Vagina (tissue), 2 donors: ENCODE measurements around the gene TBC1D25. TPM values are rescaled to one million over a fixed set of nuclear protein-coding genes. Genes with fewer than 3 reads are reported as not detected.

Experiments
- DNase-seq, 2 donors: peaks; one replicate each; pipeline ENCODE4 v3.0.0-alpha.2; 2017; ENCODE audit errors: extremely low spot score in 2 of 2
- H3K27ac ChIP-seq: fragments of 200-600 bp; sonication (generic); one replicate; pipeline ENCODE4 v1.5.1; 2019
- H3K27me3 ChIP-seq: fragments of 200-600 bp; sonication (generic); one replicate; pipeline ENCODE4 v1.5.1; 2019
- H3K36me3 ChIP-seq, 2 donors: fragments of 200-600 bp; sonication (generic); one replicate each; pipeline ENCODE4 v1.5.1; 2017 to 2019
- H3K4me1 ChIP-seq: fragments of 200-600 bp; sonication (generic); one replicate; pipeline ENCODE4 v1.5.1; 2019
- H3K4me3 ChIP-seq, 2 donors: fragments of 200-600 bp; sonication (generic); 1 replicate in 1 of 2; 2 replicates in 1 of 2; pipeline ENCODE4 v1.5.1; 2016 to 2019
- H3K9me3 ChIP-seq: fragments of 200-600 bp; sonication (generic); one replicate; pipeline ENCODE4 v1.5.1; 2019
- POLR2A ChIP-seq, 2 donors: fragments of 450-650 bp; IDR thresholded peaks; one replicate each; pipeline ENCODE4 v1.6.1; 2017; ENCODE audit warnings: antibody characterized with exemption in 2 of 2, mild to moderate bottlenecking in 2 of 2, moderate library complexity in 2 of 2
- POLR2AphosphoS5 ChIP-seq, 2 donors: sonication (generic); formaldehyde crosslinking; IDR thresholded peaks; one replicate each; pipeline ENCODE4 v1.9.0; 2017; ENCODE audit warnings: antibody characterized with exemption in 2 of 2, mild to moderate bottlenecking in 2 of 2, low read depth in 1 of 2; ENCODE audit not compliant: insufficient read depth in 1 of 2
- intact Hi-C: fragments of 100-400 bp; cut with DNase I; formaldehyde crosslinking; loops from one replicate; pipeline ENCODE4 v1.15.1; 2023
- total RNA-seq: library from RNA; depleted of rRNA; stranded (reverse); fragments of >200 nt; gene quantifications from one replicate; pipeline ENCODE4 v1.2.3, GENCODE V29; 2016
- TF ChIP-seq, protein P1 (sequence below), 3 experiments: fragments of 450-650 bp in 2 of 3; fragments of 200-600 bp in 1 of 3; sonication (generic) in 1 of 3; IDR thresholded peaks; one replicate each; pipeline ENCODE4 v1.5.1; 2017 to 2019; ENCODE audit warnings: antibody characterized with exemption in 3 of 3, mild to moderate bottlenecking in 2 of 3, moderate library complexity in 2 of 3

The TBC1D25 gene
- total RNA-seq, 1 donor from 2014 or later, result 13.8 TPM

DNA sequence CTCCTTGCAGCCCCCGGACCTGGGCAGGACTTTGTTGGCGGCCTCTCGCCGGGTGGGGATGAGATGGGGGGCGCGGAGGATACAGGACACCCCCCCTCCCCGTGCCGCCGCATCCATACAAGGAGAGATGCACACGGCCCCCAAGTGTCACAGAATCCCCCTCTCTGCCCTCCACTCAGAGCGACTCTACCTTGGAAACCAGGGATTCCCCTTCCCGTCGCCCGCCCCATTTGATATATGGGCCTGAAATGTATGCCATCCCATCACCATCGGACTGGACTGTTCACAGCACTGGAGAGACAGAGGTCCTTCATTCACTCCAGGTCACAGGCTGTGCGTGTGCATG is 30.3 kb upstream of the TBC1D25 start:
- no peak for DNase-seq
- intact Hi-C loops, result no loop called here
- Histone ChIP-seq H3K36me3 (no peaks in the 10 kb centered on the region), H3K9me3 (no peaks in the 10 kb centered on the region), H3K4me1 (peaks cover 6% of the 10 kb centered on the region), H3K27ac (peak overlapping the region; percentile 66), H3K27me3 (no peaks in the 10 kb centered on the region), H3K4me3 (peak overlapping the region; percentile 56 to 68)
- TF ChIP-seq, protein P1, sequence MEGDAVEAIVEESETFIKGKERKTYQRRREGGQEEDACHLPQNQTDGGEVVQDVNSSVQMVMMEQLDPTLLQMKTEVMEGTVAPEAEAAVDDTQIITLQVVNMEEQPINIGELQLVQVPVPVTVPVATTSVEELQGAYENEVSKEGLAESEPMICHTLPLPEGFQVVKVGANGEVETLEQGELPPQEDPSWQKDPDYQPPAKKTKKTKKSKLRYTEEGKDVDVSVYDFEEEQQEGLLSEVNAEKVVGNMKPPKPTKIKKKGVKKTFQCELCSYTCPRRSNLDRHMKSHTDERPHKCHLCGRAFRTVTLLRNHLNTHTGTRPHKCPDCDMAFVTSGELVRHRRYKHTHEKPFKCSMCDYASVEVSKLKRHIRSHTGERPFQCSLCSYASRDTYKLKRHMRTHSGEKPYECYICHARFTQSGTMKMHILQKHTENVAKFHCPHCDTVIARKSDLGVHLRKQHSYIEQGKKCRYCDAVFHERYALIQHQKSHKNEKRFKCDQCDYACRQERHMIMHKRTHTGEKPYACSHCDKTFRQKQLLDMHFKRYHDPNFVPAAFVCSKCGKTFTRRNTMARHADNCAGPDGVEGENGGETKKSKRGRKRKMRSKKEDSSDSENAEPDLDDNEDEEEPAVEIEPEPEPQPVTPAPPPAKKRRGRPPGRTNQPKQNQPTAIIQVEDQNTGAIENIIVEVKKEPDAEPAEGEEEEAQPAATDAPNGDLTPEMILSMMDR (IDR thresholded peaks at IDR 0.05), result no peak
- no peak for TF ChIP-seq POLR2A (IDR thresholded peaks at IDR 0.05)
- no peak for TF ChIP-seq POLR2AphosphoS5 (IDR thresholded peaks at IDR 0.05; ENCODE audit: insufficient read depth in 1 of 2, low read depth in 1 of 2)

DNA sequence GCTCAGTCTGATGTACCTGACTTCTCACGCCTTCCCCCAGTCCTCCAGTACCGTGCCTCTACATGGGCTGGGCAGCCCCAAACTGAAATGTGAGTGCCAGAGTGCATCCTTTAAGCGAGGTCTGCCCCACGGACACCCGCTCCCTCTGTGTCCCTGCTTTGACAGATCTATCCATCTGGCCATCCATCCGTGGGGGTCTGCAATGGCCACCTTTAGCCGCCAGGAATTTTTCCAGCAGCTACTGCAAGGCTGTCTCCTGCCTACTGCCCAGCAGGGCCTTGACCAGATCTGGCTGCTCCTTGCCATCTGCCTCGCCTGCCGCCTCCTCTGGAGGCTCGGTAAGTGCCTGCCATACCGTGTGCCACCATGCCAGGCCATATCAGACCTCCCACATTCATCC is 29.9 kb upstream of the TBC1D25 start:
- H3K9me3 ChIP-seq, result no peaks in the 10 kb centered on the region
- peak overlapping the region; percentile 56 to 68 for H3K4me3 ChIP-seq
- TF ChIP-seq POLR2A (IDR thresholded peaks at IDR 0.05) (no peak), POLR2AphosphoS5 (IDR thresholded peaks at IDR 0.05; ENCODE audit: insufficient read depth in 1 of 2, low read depth in 1 of 2) (no peak)
- TF ChIP-seq, protein P1 (IDR thresholded peaks at IDR 0.05), result no peak
- no peaks in the 10 kb centered on the region for H3K36me3 ChIP-seq
- H3K27ac ChIP-seq, result no peak overlapping the region
- no peak for DNase-seq
- H3K4me1 ChIP-seq, result peaks cover 6% of the 10 kb centered on the region
- intact Hi-C loops, result no loop called here
- H3K27me3 ChIP-seq, result no peaks in the 10 kb centered on the region

DNA sequence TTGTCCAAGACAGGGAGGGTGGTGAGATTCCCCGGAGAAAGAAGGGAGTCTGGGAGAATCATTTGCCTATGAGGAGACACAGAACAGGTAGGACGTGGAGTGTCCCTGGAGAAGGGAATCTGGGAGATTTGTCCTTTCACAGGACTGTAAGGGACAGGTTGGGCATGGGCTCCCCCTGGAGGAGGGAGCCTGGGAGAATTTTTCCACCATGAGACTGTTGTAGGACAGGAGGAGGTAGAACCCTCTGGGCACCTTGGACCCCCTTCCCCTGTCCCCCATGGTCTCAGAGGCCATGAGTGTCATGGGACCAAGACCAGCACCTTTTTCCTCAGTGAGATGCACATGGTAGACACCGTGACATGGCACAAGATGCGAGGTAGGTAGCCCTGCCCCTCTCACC is 28.0 kb upstream of the TBC1D25 start:
- intact Hi-C loops, result no loop called here
- DNase-seq, result no peak
- Histone ChIP-seq H3K36me3 (no peaks in the 10 kb centered on the region), H3K27ac (no peak overlapping the region), H3K4me1 (peaks cover 6% of the 10 kb centered on the region), H3K9me3 (no peaks in the 10 kb centered on the region), H3K27me3 (no peaks in the 10 kb centered on the region), H3K4me3 (no peak overlapping the region)
- no peak for TF ChIP-seq POLR2A (IDR thresholded peaks at IDR 0.05)

DNA sequence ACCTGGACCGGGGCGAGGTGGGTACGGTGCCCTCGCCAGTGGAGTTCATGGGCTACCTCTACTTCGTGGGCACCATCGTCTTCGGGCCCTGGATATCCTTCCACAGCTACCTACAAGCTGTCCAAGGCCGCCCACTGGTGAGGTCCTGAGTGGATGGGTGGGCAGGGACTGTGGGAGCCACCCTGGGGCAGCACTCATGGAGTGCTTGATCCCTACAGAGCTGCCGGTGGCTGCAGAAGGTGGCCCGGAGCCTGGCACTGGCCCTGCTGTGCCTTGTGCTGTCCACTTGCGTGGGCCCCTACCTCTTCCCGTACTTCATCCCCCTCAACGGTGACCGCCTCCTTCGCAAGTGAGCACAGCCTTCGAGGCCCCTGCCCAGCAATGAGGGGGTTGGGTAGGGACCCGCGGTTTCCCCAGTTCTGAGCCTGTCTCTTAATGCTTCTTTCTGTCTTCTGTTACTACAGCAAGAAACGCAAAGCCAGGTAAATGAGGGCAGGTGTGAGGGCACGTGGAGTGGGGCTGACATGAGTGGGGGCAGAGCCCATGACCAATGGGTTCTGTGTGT is 27.1 kb upstream of the TBC1D25 start:
- TF ChIP-seq, protein P1 (IDR thresholded peaks at IDR 0.05), result no peak
- TF ChIP-seq POLR2AphosphoS5 (IDR thresholded peaks at IDR 0.05; ENCODE audit: insufficient read depth in 1 of 2, low read depth in 1 of 2), result no peak
- TF ChIP-seq POLR2A (IDR thresholded peaks at IDR 0.05), result no peak
- Histone ChIP-seq H3K27me3 (no peaks in the 10 kb centered on the region), H3K36me3 (no peaks in the 10 kb centered on the region), H3K4me3 (no peak overlapping the region), H3K9me3 (no peaks in the 10 kb centered on the region), H3K27ac (no peak overlapping the region), H3K4me1 (peaks cover 6% of the 10 kb centered on the region)
- intact Hi-C loops, result no loop called here
- no peak for DNase-seq

DNA sequence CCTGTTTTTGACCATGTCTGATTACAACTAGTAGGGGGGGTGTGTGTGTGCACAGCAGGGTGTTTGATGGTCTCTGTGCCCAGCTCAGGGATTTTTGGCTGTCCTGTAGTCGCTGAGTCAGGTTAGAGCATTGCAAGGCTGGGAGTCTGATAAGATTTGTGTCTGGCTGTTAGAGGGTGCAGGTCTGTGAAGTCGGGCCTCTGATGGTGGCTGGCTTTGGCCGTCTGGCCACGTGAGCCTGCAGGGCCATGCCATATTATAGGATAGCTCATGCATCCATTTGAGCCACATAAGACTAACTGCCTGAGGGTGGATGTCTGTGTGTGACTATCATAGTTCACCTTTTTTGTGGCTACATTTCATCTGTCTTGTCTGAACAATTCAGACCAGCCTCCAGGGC is 25.8 kb upstream of the TBC1D25 start:
- Histone ChIP-seq H3K27me3 (no peaks in the 10 kb centered on the region), H3K9me3 (no peaks in the 10 kb centered on the region), H3K36me3 (no peaks in the 10 kb centered on the region), H3K4me1 (no peaks in the 10 kb centered on the region), H3K4me3 (no peak overlapping the region), H3K27ac (no peak overlapping the region)
- TF ChIP-seq POLR2AphosphoS5 (IDR thresholded peaks at IDR 0.05; ENCODE audit: insufficient read depth in 1 of 2, low read depth in 1 of 2), result no peak
- TF ChIP-seq, protein P1 (IDR thresholded peaks at IDR 0.05), result no peak
- no peak for TF ChIP-seq POLR2A (IDR thresholded peaks at IDR 0.05)
- no peak for DNase-seq
- intact Hi-C loops, result no loop called here
